ENCODE data around the gene SLC66A2.

- TF ChIP-seq POLR2A (IDR thresholded peaks at IDR 0.05) (no peak), CTCF (IDR thresholded peaks at IDR 0.05) (no peak)
These were observed 46.0 kb downstream of the SLC66A2 start for GRCh38 chr18:79905389-79905911.

Measured in lower leg skin (tissue), 3 donors.